ENCODE measurements around the gene TRMT61A.

TRMT61A gene

DNA sequence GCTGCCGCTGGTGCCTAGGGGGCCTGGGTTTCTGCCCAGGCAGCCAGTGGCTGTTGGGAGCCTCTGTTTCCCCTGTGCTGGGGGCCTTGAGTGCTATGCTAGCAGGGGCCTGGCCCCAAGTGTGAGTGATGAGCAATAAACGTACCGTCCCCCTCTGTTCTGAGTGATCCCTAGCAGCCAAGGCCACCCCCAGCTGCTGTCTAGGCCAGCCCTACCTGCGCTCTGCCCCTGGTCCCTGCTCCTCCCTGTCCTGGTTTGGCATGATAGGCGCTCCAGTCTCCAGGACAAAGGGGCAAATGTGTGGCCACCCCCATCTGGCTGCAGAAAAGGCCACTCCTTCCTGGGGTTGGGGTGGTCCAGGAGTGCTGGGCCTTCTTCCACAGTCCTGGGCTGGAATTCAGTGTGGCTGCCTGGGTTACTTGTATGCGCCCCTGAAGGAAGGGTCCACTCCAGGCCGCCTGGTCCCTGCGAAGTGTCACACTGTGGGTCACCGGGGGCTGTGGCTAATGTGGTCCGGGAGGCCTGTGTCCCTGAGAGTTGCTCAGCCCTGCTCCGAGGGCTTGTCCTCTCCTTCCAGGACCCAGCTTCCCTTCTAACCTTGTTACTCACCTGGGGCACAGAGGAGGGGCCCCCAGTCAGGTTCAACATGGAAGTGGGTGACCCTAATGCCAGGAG lies 7.0 kb downstream of the TRMT61A start:
- DNase-seq: no peak

DNA sequence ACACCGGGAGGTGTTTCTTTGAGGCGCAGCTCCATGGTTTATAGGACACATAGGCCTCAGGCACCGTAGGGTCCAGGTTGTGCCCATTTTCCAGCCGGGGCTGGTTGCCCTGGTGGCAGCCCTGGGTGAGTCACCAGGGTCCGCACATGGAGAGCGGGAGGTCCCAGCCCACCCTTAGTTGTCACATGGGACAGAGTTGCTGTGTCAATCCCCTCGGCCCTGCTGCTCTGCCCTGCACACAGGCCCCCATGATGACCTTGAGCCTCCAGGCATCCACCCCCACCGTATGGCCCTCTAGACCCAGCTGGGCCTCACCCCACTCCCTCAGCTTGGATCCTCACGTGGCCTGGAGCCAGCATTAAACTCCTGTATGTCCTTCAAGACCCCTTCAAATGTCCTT lies 7.7 kb downstream of the TRMT61A start:
- no peak for DNase-seq

- DNase-seq: no peak
These were observed 8.4 kb downstream of the TRMT61A start for GRCh38 chr14:103537175-103537990.

DNA sequence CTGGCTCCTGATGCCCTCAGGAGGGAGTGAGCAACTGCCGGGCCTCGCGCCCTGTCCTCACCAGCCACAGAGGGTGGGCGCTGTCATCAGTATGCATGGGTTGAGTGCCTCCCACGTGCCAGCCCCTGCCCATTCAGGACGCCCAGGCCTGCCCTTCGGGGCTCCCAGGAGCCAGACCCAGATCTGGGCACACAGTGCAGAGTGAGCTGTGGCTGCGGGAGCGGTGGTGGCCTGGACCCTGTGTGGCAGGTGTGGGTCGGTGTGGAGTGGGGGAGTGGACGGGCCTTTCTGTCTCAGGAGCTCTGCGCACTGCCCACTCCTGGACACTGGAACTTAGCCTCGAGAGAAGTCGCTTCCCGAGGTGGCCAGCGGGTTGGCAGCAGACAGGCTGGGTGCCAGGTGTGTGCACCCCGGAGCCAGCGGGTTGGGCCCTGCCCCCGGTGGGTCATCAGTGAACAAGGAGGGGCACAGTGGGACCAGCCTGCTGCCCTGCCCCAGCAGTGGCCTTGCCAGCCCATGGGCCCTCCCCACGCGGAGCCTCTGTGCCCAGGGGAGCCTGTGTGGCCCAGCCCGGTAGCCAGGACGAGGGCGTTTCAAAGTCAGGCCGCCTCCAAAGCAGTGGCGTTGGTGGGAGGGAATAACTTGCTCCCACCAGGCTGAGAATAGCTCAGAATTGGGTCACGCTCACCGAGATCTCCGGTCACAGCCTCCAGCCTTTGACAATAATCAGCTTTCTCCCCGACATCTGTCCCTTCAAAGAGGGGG lies 9.5 kb downstream of the TRMT61A start:
- DNase-seq: peak; percentile 41 to 72

DNA sequence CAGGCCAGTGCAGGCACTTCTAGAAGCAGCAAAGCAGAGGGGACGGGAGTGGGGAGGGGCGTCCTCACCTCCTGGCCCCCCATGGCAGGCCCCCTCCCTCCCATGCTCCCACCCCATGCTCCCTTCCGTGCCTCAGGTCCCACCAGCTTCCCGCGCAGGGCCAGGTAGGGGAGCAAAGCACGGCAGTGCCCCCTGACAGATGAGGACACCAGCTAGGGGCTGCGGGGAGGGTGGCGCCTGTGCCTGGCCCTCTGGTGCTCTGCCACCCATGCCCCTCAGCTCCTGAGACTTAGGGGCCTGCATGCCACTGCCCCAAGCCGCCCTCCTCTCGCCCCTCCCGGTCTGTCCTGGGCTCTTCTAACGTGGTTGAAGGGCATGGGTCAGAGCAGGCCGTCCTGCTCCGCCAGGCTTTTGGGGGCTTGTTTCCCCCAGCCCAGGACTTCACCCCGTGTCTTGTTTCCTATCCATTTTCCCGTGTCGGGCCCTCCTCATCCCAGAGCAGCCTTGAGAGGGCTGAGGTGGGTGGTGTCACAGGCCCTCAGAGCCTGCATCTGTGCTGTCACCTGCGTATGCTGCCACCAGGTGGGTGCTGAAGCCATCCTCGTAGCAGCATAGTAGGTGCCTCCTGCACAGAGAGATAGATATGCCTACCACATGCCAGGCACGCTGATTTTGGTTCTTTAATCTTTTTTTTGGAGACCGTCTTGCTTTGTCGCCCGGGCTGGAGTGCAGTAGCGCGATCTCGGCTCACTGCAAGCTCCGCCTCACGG lies 10.2 kb downstream of the TRMT61A start:
- DNase-seq: peak in 1 of 2 experiments; percentile 47

GRCh38 chr14:103540821-103541708 lies 12.1 kb downstream of the TRMT61A start:
- no peak for DNase-seq

GRCh38 chr14:103541709-103542604 lies 13.0 kb downstream of the TRMT61A start:
- DNase-seq: no peak

DNA sequence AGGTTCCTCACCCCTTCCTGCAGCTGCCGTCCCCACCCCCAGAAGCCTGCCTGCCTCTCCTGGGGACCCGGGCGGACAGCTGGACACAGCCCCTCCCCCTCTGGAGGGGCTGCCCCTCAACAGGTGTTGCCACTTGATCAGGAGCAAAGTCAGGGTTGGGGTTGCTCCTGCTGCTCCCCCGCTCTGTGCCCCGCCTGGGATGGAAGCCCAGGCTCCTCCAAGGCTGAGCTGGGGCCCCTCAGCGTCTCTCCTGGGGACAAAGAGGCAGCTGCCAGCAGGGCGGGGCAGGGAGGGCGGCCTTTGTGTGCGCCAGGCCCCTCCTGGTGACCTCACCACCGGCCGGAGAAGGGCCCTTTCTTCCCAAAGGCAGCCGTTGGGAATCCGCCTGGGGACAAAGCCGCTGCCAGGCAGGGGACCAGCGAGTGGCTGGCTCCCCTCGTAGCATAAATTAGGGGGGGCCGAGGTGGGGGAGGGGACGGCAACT lies 13.7 kb downstream of the TRMT61A start:
- peak; percentile 46 to 77 for DNase-seq

DNA sequence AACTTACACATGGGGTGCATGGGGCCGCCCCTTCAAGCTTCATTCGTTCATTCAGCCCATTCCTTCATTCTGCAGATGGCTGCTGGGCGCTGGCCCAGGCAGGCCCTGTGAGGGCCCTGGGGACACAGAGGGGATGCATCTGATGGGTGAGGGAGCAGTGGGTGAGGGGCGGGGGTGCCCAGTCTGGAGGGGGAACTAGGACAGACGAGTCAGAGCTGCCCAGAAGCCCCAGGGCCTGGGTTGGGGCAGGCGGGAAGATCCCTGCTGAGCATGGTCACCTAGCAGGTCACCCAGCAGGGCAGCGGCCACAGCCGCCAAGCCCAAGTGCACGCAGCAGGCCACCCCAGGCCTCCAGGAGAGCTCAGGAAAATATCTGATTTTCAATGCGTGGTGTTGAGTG lies 14.1 kb downstream of the TRMT61A start:
- no peak for DNase-seq

GRCh38 chr14:103543721-103544387 lies 14.9 kb downstream of the TRMT61A start:
- DNase-seq: no peak

DNA sequence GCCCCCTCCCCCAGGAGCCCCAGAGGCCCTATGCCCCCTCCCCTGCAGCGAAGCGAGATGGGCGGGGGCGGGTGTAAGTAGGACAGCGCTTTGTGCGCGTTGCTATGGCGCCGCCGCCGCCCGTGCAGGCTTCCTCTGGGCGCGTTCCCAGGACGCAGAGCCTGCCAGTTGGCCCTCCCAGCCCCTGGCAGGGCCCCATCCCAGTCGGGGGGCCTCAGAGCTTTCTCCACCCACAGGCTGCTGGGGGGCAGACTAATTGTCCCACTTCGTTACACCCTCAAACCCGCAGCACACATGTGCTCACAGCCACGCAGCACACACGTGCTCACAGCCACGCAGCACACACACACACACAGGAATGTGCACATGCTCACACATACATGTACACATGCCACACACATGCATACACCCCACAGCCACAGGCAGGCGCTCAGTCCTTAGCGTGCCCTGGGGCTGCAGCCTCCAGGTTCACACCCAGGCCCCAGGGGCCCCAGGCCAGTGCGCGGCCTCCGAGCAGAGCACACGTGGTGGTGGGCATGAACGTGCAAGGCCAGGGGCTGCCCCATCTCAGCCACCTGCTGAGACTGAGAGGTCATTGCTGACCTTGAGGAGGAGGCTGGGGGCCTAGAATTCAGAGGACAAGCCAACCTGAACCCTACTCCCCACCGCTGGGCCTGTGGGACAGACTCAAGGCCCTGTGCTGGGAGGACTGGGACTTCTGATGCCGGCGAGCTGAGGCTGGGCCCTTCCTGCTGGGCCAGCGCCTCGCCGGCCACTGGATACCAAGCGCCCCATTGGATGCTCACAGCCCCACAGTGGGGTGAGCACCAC lies 15.6 kb downstream of the TRMT61A start:
- no peak for DNase-seq

DNA sequence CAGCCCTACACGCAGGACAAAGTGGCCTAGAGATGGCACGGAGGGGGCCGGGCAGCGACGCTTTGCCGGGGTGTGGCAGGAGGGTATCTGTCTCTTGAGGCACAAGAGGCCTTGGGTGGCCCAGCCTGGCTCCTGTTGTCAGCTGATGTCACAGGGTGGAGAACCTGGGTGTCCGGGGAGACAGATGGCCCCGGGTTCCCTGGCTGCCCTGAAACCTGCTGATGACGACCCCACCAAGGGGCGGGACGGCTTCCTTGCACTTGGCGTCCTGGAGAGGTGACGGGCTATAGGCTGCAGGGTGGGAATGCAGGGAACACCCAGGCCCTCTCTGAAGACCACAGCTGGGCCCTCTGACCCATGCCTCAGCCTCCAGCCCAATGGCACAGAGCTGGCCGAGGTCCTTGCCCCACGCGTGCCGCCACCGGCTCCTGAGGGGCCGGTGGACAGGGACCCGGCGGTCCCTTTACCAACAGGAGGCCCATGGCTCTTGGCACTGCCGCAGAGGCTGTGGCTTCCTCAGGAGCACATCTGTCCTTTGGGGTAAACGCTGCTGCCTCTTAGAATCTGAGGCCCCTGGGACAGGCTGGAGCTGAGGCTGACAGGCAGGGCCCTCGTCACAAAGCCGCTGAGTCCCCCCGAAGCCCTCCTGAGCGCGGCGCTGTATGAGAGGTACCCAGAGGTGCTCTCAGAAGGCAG lies 16.4 kb downstream of the TRMT61A start:
- no peak for DNase-seq

GRCh38 chr14:103545915-103546651 lies 17.1 kb downstream of the TRMT61A start:
- no peak for DNase-seq

DNA sequence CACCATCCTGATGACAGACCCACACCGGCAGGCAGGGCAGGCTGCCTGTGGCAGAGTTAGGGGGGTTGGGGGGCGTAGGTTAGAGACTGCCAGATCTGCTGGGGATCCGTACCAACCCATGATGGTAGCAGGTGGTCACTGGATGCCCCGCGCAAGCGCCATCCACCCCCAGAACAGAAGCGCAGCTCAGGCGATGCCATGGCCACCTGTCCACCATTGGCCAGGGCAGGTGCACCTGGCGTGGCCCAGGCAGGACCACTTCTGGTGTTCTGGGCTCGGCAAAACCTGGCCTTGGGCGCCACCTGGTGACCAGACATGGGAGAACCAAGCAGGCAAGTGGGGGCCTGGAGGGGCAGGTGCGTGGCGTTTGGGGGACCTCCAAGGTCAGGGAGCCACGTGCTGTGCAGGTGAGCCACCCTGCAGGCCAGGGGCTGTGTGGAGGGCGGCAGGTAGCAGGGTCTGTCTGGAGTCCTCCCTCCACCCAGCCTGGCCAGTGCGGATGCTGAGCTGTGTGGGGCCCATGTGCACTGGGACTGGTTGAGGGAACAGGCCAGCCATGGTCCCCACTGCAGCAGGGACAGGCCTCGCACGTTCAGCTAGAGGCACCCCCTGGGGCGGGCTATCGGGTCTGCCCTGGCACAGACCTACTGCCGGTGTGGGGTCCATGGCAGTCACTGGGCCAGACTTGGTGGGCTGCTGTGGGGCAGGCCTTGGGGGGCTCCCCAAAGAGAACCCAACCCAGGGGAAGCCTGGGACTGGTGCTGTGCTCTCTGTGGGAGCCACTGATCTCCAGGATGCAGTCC lies 17.9 kb downstream of the TRMT61A start:
- DNase-seq: peak; percentile 67 to 81

DNA sequence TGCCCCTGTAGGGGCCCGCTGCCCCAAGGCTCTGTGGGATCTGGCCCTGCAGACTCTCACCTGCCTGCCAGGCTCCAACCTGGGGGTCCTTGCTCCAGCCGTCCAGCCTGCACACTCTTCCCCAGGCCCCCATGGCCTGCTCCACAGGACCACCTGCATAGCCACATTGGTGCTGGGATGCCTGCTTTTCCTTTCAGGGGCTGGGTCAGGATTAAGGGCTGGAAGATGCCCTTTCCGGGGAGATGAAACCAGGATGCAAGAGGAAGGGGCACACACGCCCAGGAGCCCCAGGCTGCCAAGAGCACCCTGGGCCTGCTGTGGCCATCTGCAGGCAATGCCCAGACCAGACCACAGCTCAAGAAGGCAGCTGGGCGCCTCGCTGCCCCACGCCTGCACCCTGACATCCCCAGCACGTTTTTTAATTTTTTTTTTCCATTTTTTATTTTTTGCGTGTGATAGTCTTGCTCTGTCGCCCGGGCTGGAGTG lies 18.5 kb downstream of the TRMT61A start:
- no peak for DNase-seq

DNA sequence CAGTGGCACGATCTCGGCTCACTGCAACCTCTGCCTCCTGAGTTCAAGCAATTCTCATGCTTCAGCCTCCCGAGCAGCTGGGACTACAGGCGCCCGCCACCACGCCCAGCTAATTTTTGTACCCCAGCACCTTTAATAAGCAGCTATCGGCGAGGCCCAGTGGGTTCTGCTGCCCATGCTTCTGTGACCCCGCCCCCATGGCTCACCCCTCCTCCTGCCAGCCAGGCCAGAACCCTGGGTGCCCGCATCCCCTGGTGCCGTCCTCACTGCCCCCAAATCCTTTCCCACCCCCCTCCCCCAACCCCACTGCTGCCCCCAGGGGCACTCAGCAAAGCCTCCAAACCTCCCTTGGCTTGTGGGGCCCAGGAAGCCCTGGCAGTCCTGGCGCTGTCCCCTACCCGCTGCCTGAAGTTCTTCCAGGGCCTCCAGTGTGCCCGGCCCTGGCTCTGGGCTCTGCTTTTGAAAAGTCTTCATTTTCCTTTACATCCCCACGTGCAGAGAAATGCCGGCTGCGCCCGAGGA lies 19.0 kb downstream of the TRMT61A start:
- no peak for DNase-seq

Measured in NCI-H524 (cell line).